PC-9 (cell line): ENCODE data around the gene MPST. TPM values are rescaled to one million over a fixed set of nuclear protein-coding genes. Genes with fewer than 3 reads are reported as not detected.

Experiments
- BruUV-seq: library from RNA; stranded (reverse); fragments of 400-500 nt; replicated peaks from 2 replicates; lab custom pipeline; 2021; lab: Mats Ljungman, UMichigan
- CTCF ChIA-PET: fragments of 300-600 bp; sonication (Branson Sonifier 250); formaldehyde crosslinking; loops from one replicate; lab custom pipeline; 2022; ENCODE audit warnings: antibody characterized with exemption; lab: Charles Lee
- POLR2A ChIA-PET: fragments of 300-600 bp; sonication (Branson Sonifier 250); formaldehyde crosslinking; loops from one replicate; lab custom pipeline; 2022; ENCODE audit warnings: antibody characterized with exemption; ENCODE audit not compliant: unreplicated experiment; lab: Charles Lee
- DNase-seq, 2 experiments: peaks; one replicate each; pipeline versions ENCODE4 v3.0.0 to v3.0.0-alpha.2; 2015 to 2022; ENCODE audit warnings: mixed read lengths in 1 of 2
- H2AFZ ChIP-seq: fragments of 200-600 bp; sonication (generic); 2 replicates; pipeline ENCODE4 v1.8.1; 2017; ENCODE audit warnings: antibody characterized with exemption
- H3F3A ChIP-seq: fragments of 200-600 bp; sonication (generic); 2 replicates; pipeline ENCODE4 v1.8.1; 2017; ENCODE audit warnings: antibody characterized with exemption, mild to moderate bottlenecking, low read depth; ENCODE audit not compliant: insufficient read depth
- H3K27ac ChIP-seq: fragments of 200-600 bp; sonication (generic); 2 replicates; pipeline ENCODE4 v1.6.1; 2016; ENCODE audit warnings: mixed run types
- H3K27me3 ChIP-seq: fragments of 200-600 bp; sonication (generic); 2 replicates; pipeline ENCODE4 v1.6.1; 2016; ENCODE audit warnings: low read depth, mixed run types; ENCODE audit not compliant: insufficient read depth
- H3K36me3 ChIP-seq: fragments of 200-600 bp; sonication (generic); 2 replicates; pipeline ENCODE4 v1.6.1; 2016; ENCODE audit warnings: low read depth, mixed run types
- H3K4me1 ChIP-seq: fragments of 200-600 bp; sonication (generic); replicated peaks from 2 replicates; pipeline ENCODE4 v1.6.1; 2016; ENCODE audit warnings: mixed run types; ENCODE audit not compliant: insufficient read depth
- H3K4me2 ChIP-seq: fragments of 200-600 bp; sonication (generic); 2 replicates; pipeline ENCODE4 v1.6.1; 2017; ENCODE audit warnings: mixed run types
- H3K4me3 ChIP-seq: fragments of 200-600 bp; sonication (generic); 2 replicates; pipeline ENCODE4 v1.6.1; 2016; ENCODE audit warnings: mixed run types
- H3K79me2 ChIP-seq: fragments of 200-600 bp; sonication (generic); 2 replicates; pipeline ENCODE4 v1.6.1; 2017; ENCODE audit warnings: low read depth, mixed run types
- H3K9me2 ChIP-seq: fragments of 200-600 bp; sonication (generic); 2 replicates; pipeline ENCODE4 v1.8.1; 2017; ENCODE audit warnings: mild to moderate bottlenecking; ENCODE audit not compliant: insufficient read depth
- H3K9me3 ChIP-seq: fragments of 200-600 bp; sonication (generic); 2 replicates; pipeline ENCODE4 v1.8.1; 2016; ENCODE audit warnings: low read depth; ENCODE audit not compliant: insufficient read depth
- H4K20me1 ChIP-seq: fragments of 200-600 bp; sonication (generic); 2 replicates; pipeline ENCODE4 v1.8.1; 2017; ENCODE audit not compliant: insufficient read depth
- CTCF ChIP-seq: fragments of 200-600 bp; sonication (generic); conservative IDR thresholded peaks from 2 replicates; pipeline ENCODE4 v1.6.1; 2017; ENCODE audit warnings: mixed run types, antibody characterized with exemption, mild to moderate bottlenecking, moderate library complexity
- EZH2 ChIP-seq: fragments of 200-600 bp; sonication (generic); IDR thresholded peaks from 2 replicates; pipeline ENCODE4 v1.8.0; 2017; ENCODE audit warnings: antibody characterized with exemption, low read depth
- intact Hi-C: fragments of 100-400 bp; cut with micrococcal nuclease; formaldehyde crosslinking; loops from one replicate; pipeline ENCODE4 v1.10.0; 2022; ENCODE audit not compliant: unreplicated experiment
- total RNA-seq: library from RNA; stranded (reverse); gene quantifications from 2 replicates; pipeline ENCODE4 v1.2.3, GENCODE V29; 2021

The MPST gene
- total RNA-seq, 1 experiment from 2014 or later: 75.9 TPM

- Histone ChIP-seq H2AFZ (no peak overlapping the region), H3K4me2 (peak overlapping the region; percentile 75), H3K36me3 (peaks cover 10% of the 10 kb centered on the region; the same call in 1 of the 2 replicates), H3K4me1 (peaks cover 52% of the 10 kb centered on the region), H3K9me3 (no peaks in the 10 kb centered on the region), H3K9me2 (no peaks in the 10 kb centered on the region), H3K79me2 (peaks cover 50% of the 10 kb centered on the region), H3K4me3 (peak overlapping the region; percentile 62), H3F3A (peaks cover 35% of the 10 kb centered on the region; the same call in 1 of the 2 replicates), H3K27ac (no peak overlapping the region), H3K27me3 (no peaks in the 10 kb centered on the region), H4K20me1 (peaks cover 7% of the 10 kb centered on the region; the same call in 1 of the 2 replicates)
- intact Hi-C loops: no loop called here
- no TSS peak for BruUV-seq
- no peak for DNase-seq
- no peak for TF ChIP-seq EZH2
- CTCF ChIA-PET: interaction anchor here (1.1 to 1.3 kb wide), 2 partner anchors 41 to 242 kb away, joined by 3 read pairs; partner anchors contain the start of gene IFT27
- POLR2A ChIA-PET: interaction anchor here (0.5 to 1.1 kb wide), 2 partner anchors 9 to 581 kb away, joined by 3 to 7 read pairs; no protein-coding TSS in a partner anchor
Observed at GRCh38 chr22:37018086-37018814, 1.3 kb upstream of the MPST start.

GRCh38 chr22:37018815-37019308 is 680 bp upstream of the MPST start:
- CTCF ChIA-PET: interaction anchor here (0.5 to 1.3 kb wide), 4 partner anchors 14 to 243 kb away, joined by 3 to 5 read pairs (median 4); partner anchors contain the start of gene IFT27
- no peak for TF ChIP-seq EZH2
- no peak for TF ChIP-seq CTCF
- POLR2A ChIA-PET: interaction anchor here (0.7 to 1.1 kb wide), 3 partner anchors 9 to 1126 kb away, joined by 6 to 17 read pairs (median 7); no protein-coding TSS in a partner anchor
- BruUV-seq: TSS peak; percentile 38
- Histone ChIP-seq H2AFZ (peak overlapping the region; percentile 88), H3F3A (peaks cover 30% of the 10 kb centered on the region; the same call in 1 of the 2 replicates), H3K4me3 (peak overlapping the region; percentile 62), H3K4me2 (peak overlapping the region; percentile 75), H3K9me3 (no peaks in the 10 kb centered on the region), H4K20me1 (peaks cover 7% of the 10 kb centered on the region; the same call in 1 of the 2 replicates), H3K27me3 (no peaks in the 10 kb centered on the region), H3K79me2 (peaks cover 50% of the 10 kb centered on the region), H3K36me3 (peaks cover 10% of the 10 kb centered on the region; the same call in 1 of the 2 replicates), H3K9me2 (no peaks in the 10 kb centered on the region), H3K27ac (no peak overlapping the region), H3K4me1 (peaks cover 46% of the 10 kb centered on the region)
- peak in 1 of 2 experiments; percentile 65 for DNase-seq
- intact Hi-C loops: no loop called here

- H3K27me3 ChIP-seq: no peaks in the 10 kb centered on the region
- H3F3A ChIP-seq: peaks cover 22% of the 10 kb centered on the region; the same call in 1 of the 2 replicates
- H2AFZ ChIP-seq: peak overlapping the region; percentile 86
- H3K4me2 ChIP-seq: peak overlapping the region; percentile 75
- TF ChIP-seq CTCF: no peak
- TF ChIP-seq EZH2: no peak
- CTCF ChIA-PET: interaction anchor here (0.6 to 2.7 kb wide), 4 partner anchors 13 to 1094 kb away, joined by 3 to 14 read pairs (median 6); no protein-coding TSS in a partner anchor
- peak in 1 of 2 experiments; percentile 63 for DNase-seq
- H4K20me1 ChIP-seq: peaks cover 7% of the 10 kb centered on the region; the same call in 1 of the 2 replicates
- H3K4me1 ChIP-seq: peaks cover 36% of the 10 kb centered on the region
- peaks cover 10% of the 10 kb centered on the region; the same call in 1 of the 2 replicates for H3K36me3 ChIP-seq
- H3K27ac ChIP-seq: peak overlapping the region; percentile 17
- peak overlapping the region; percentile 62 for H3K4me3 ChIP-seq
- no TSS peak for BruUV-seq
- no peaks in the 10 kb centered on the region for H3K9me2 ChIP-seq
- POLR2A ChIA-PET: no interaction called here
- intact Hi-C loops: no loop called here
- H3K9me3 ChIP-seq: no peaks in the 10 kb centered on the region
- H3K79me2 ChIP-seq: peaks cover 50% of the 10 kb centered on the region
Observed at GRCh38 chr22:37020192-37020479, 594 bp downstream of the MPST start.
